Upper lobe of left lung (tissue), 6 donors: ENCODE measurements around the gene CCBE1. TPM values are rescaled to one million over a fixed set of nuclear protein-coding genes. Genes with fewer than 3 reads are reported as not detected.
A peak's percentile ranks its signal among the peaks of the same experiment; 100 is the strongest.

ENCODE experiments used
- ATAC-seq, 2 donors: fragments of 200-7000 bp; cut with Tn5 transposase; one replicate each; pipeline ENCODE4 v1.9.1; 2022; ENCODE audit warnings: mild to moderate bottlenecking in 2 of 2, moderate library complexity in 2 of 2; ENCODE audit not compliant: low FRiP score in 2 of 2
- DNase-seq, 2 donors: peaks; one replicate each; pipeline ENCODE4 v3.0.0-alpha.2; 2019 to 2020
- H3K27ac ChIP-seq, 4 donors: fragments of 200-600 bp; sonication (generic); one replicate each; pipeline ENCODE4 v1.5.1; 2016 to 2019
- H3K27me3 ChIP-seq, 4 donors: fragments of 200-600 bp; sonication (generic); one replicate each; pipeline ENCODE4 v1.5.1; 2017 to 2019
- H3K36me3 ChIP-seq, 4 donors: fragments of 200-600 bp; sonication (generic); one replicate each; pipeline ENCODE4 v1.5.1; 2016 to 2019
- H3K4me1 ChIP-seq, 4 donors: fragments of 200-600 bp; sonication (generic); one replicate each; pipeline ENCODE4 v1.5.1; 2018 to 2019
- H3K4me3 ChIP-seq, 4 donors: fragments of 200-600 bp; sonication (generic); one replicate each; pipeline ENCODE4 v1.5.1; 2017 to 2019; ENCODE audit warnings: mild to moderate bottlenecking in 2 of 4, moderate library complexity in 1 of 4
- H3K9me3 ChIP-seq, 4 donors: fragments of 200-600 bp; sonication (generic); one replicate each; pipeline ENCODE4 v1.5.1; 2018 to 2019
- EP300 ChIP-seq, 4 donors: sonication (generic); formaldehyde crosslinking; IDR thresholded peaks; one replicate each; pipeline ENCODE4 v1.5.1; 2017; ENCODE audit warnings: antibody characterized with exemption in 4 of 4, control low read depth in 2 of 4
- POLR2A ChIP-seq, 4 donors: fragments of 450-650 bp; IDR thresholded peaks; one replicate each; pipeline ENCODE4 v1.5.1; 2016 to 2017; ENCODE audit warnings: antibody characterized with exemption in 4 of 4, mild to moderate bottlenecking in 2 of 4
- POLR2AphosphoS5 ChIP-seq, 2 donors: sonication (generic); formaldehyde crosslinking; IDR thresholded peaks; one replicate each; pipeline ENCODE4 v1.5.1; 2017; ENCODE audit warnings: antibody characterized with exemption in 2 of 2
- WGBS, 2 donors: methylation state at CpG; one replicate each; pipeline ENCODE4 v1.1.5; 2017 to 2018; 5-methylcytosine and 5-hydroxymethylcytosine counted together
- total RNA-seq, 6 donors: library from RNA; depleted of rRNA in 4 of 6; stranded (reverse); fragments of >200 nt in 4 of 6; gene quantifications; one replicate each; pipeline versions ENCODE4 v1.1.0 to v1.2.1, GENCODE V29; 2016 to 2021
- TF ChIP-seq, protein P1 (sequence below), 6 experiments: fragments of 450-650 bp in 4 of 6; fragments of 200-600 bp in 2 of 6; sonication (generic) in 2 of 6; IDR thresholded peaks; one replicate each; pipeline ENCODE4 v1.5.1; 2016 to 2019; ENCODE audit warnings: antibody characterized with exemption in 6 of 6
- donor health status: DM: no; HTN: no; CAD: no; lungs with moderate emphysema.
- donor health status: DM: no; HTN: yes; CAD: no; lungs with severe emphysema.

The CCBE1 gene
- total RNA-seq, 6 donors from 2014 or later = 8.7 to 23.6 (median 12.3) TPM

- peak overlapping the region; percentile 69 to 82 (median 79) for H3K27ac ChIP-seq
- H3K36me3 ChIP-seq = no peaks in the 10 kb centered on the region
- TF ChIP-seq, protein P1, sequence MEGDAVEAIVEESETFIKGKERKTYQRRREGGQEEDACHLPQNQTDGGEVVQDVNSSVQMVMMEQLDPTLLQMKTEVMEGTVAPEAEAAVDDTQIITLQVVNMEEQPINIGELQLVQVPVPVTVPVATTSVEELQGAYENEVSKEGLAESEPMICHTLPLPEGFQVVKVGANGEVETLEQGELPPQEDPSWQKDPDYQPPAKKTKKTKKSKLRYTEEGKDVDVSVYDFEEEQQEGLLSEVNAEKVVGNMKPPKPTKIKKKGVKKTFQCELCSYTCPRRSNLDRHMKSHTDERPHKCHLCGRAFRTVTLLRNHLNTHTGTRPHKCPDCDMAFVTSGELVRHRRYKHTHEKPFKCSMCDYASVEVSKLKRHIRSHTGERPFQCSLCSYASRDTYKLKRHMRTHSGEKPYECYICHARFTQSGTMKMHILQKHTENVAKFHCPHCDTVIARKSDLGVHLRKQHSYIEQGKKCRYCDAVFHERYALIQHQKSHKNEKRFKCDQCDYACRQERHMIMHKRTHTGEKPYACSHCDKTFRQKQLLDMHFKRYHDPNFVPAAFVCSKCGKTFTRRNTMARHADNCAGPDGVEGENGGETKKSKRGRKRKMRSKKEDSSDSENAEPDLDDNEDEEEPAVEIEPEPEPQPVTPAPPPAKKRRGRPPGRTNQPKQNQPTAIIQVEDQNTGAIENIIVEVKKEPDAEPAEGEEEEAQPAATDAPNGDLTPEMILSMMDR (IDR thresholded peaks at IDR 0.05) = no peak
- TF ChIP-seq POLR2AphosphoS5 (IDR thresholded peaks at IDR 0.05) (no peak), POLR2A (IDR thresholded peaks at IDR 0.05) (no peak), EP300 (IDR thresholded peaks at IDR 0.05) (no peak)
- peak overlapping the region in 3 of 4 donors; percentile 43 to 55 (median 55) for H3K4me3 ChIP-seq
- DNase-seq = no peak
- 51 to 62% methylated on average over 8 of the region's 8 CpGs for WGBS, 2 donors
- ATAC-seq = no peak
- H3K4me1 ChIP-seq = peaks cover 0 to 23% (median 13%) of the 10 kb centered on the region in 4 donors
- H3K9me3 ChIP-seq = no peaks in the 10 kb centered on the region
- H3K27me3 ChIP-seq = peaks cover 0 to 15% (median 7%) of the 10 kb centered on the region in 4 donors
Observed at GRCh38 chr18:59695551-59695950, 1.7 kb downstream of the CCBE1 start.

DNA sequence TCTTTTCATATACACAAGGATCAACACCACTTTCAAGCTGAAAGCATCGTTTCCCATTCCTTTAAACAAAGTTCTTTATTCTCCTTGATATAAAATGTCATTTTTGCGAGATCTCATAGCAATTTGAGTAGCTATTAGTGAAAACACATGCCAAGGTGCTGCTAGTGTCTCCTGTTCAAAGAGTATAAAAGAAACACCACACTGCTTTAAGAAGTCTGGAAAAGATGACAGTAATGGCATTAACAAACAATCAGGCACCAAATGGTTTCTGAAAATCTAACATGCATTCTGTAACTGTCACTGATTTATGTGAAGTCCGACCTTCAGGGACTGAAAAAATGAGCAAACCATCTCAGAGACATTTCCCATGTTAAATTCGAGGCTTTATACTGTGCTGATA is 2.4 kb downstream of the CCBE1 start:
- DNase-seq = no peak
- H3K4me3 ChIP-seq = peak overlapping the region in 1 of 4 donors; percentile 55
- H3K27me3 ChIP-seq = peaks cover 0 to 15% (median 7%) of the 10 kb centered on the region in 4 donors

DNA sequence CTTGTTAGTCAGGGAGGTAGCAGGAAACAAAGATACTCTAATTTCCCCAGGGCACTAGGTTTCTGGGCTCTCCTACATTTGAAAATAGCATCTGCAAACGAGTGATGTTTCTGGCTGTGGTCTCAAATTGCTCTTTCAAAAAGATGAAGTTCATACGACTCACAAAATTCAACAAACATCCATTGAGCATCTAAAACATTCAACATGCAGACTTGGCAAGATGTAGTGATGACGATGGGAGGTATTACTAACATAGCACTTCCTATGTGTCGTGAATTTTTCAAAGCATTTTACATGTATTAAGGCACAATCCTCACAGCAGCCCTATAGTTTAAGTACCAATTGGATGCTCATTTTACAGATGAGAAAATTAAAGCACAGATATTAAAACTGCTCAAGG is 5.2 kb downstream of the CCBE1 start:
- H3K27ac ChIP-seq = no peak overlapping the region
- TF ChIP-seq POLR2AphosphoS5 (IDR thresholded peaks at IDR 0.05) = no peak
- TF ChIP-seq EP300 (IDR thresholded peaks at IDR 0.05) = no peak
- TF ChIP-seq, protein P1 (IDR thresholded peaks at IDR 0.05) = no peak
- TF ChIP-seq POLR2A (IDR thresholded peaks at IDR 0.05) = no peak
- DNase-seq = no peak
- H3K9me3 ChIP-seq = no peaks in the 10 kb centered on the region
- no peaks in the 10 kb centered on the region for H3K36me3 ChIP-seq
- peaks cover 0 to 9% (median 3%) of the 10 kb centered on the region in 4 donors for H3K27me3 ChIP-seq
- ATAC-seq = no peak
- 60 to 65% methylated on average over 4 of the region's 4 CpGs for WGBS, 2 donors
- H3K4me1 ChIP-seq = peaks cover 0 to 10% (median 4%) of the 10 kb centered on the region in 4 donors
- H3K4me3 ChIP-seq = no peak overlapping the region

More for the DNA sequence above, 2.4 kb downstream of the CCBE1 start:
- no peaks in the 10 kb centered on the region for H3K36me3 ChIP-seq
- H3K27ac ChIP-seq = peak overlapping the region in 2 of 4 donors; percentile 11 to 17
- H3K4me1 ChIP-seq = peaks cover 0 to 23% (median 10%) of the 10 kb centered on the region in 4 donors
- no peaks in the 10 kb centered on the region for H3K9me3 ChIP-seq
- 55 to 70% methylated on average over 4 of the region's 4 CpGs for WGBS, 2 donors
- ATAC-seq = no peak
- TF ChIP-seq POLR2AphosphoS5 (IDR thresholded peaks at IDR 0.05) = no peak
- TF ChIP-seq POLR2A (IDR thresholded peaks at IDR 0.05) = no peak
- TF ChIP-seq, protein P1 (IDR thresholded peaks at IDR 0.05) = no peak
- TF ChIP-seq EP300 (IDR thresholded peaks at IDR 0.05) = no peak

DNA sequence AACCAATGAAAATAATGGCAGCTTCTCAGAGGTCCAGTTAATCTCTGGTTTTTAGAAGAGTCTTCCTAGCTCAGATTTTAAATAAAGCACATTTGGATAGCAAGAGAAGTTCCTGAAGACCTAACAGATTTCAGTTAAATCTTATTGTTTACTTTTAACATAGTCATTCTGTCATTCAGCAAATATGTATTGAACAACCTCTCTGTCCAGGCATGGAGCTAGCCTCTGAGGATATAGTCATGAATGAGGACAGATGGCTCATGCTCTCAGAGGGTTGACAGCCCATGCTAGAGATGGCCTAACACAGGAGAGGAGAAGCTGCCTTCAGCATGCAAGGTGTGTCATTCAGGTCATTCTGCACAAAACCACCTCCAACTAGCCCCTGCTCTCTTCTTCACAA is 6.2 kb downstream of the CCBE1 start:
- Histone ChIP-seq H3K4me1 (no peaks in the 10 kb centered on the region), H3K9me3 (no peaks in the 10 kb centered on the region), H3K27ac (no peak overlapping the region), H3K27me3 (no peaks in the 10 kb centered on the region), H3K4me3 (no peak overlapping the region), H3K36me3 (no peaks in the 10 kb centered on the region)
- TF ChIP-seq EP300 (IDR thresholded peaks at IDR 0.05) (no peak), POLR2AphosphoS5 (IDR thresholded peaks at IDR 0.05) (no peak), POLR2A (IDR thresholded peaks at IDR 0.05) (no peak)
- TF ChIP-seq, protein P1 (IDR thresholded peaks at IDR 0.05) = no peak
- DNase-seq (no peak), ATAC-seq (no peak)
